IPS DF 4.7 (cell line): ENCODE data around the gene CADPS.
"Not testable (repeated sequence)": the region's sequence is repeated elsewhere in the genome, so short reads cannot be mapped to it uniquely, and the experiment has no call there.

Source experiments
- DNase-seq: peaks from one replicate; pipeline ENCODE4 v3.0.0-alpha.2; 2013; ENCODE audit warnings: low spot score; ENCODE audit errors: extremely low read depth

The CADPS gene

DNA sequence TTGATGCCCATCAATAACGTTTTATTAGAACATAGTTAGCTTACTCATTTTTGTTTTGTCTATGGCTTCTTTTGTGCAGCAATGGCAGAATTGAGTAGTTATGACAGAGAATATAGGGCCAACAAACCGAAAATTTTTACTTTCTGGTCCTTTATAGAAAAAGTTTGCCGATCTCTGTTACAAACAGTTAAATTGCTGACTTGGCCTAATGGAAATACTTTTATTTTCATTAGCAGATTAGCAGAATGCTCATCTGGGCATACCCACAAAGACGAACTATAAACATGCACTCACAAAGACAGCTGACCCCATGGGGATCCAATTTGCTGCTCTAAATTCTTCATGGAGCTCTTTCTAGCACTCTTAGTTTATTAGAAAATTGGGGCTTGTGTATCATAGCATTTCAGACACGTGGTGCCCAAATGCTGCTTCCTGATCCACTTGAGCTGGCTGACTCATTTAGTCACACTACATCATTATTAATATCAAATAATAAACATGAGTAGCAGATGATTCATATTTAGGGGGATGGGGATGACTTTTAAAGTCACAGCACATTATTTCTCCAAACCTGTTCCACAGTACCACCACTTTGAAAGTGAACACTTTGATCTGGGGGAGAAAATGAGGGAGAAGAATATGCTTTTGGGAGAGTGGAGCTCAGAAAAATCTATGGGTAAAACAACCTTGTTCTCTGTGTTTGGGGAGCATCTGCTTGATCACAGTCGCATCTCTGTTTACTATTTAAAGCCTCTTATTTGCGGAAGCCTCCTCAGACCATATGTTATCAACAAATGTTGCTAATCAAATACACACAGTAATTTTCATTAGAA lies 273.8 kb downstream of the CADPS start:
- DNase-seq: no peak

DNA sequence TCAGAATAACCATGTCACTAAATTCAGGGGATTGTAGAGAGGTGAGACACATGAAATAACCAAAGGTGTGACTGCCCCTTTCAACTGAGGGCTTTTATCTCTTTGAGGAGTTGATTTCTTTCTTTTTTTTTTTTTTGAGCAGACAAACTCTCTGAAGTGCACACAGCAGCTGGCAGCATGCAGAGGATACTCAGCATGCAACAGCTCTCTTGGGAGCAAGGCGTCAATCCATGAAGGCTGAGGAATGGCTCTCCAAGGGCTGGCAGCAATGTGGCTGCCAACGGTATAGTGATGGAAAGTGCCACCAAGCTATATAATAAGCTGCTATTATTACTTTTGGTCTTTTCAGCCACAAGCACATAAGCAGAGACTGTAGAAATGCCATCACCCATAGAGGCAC lies 275.2 kb downstream of the CADPS start:
- no peak for DNase-seq

DNA sequence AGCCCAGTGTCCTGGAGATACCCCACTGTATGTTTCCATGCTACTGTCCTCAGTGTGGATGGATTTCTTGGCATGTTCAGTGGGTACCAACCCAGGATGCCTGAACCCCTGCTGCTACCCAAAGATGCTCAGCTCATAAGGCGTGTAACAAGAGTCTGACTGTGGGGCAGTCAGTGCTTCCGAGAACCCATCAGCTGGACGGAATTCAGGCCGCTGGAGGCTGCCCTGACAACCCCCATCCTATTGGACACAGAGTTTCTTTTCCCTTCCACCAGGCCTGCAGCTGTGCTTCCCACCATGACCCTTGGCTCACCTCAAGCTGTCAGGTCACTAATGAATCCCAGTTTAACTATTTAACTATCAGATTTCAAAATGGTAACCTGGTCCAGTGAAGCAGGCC lies 277.7 kb downstream of the CADPS start:
- no peak for DNase-seq

DNA sequence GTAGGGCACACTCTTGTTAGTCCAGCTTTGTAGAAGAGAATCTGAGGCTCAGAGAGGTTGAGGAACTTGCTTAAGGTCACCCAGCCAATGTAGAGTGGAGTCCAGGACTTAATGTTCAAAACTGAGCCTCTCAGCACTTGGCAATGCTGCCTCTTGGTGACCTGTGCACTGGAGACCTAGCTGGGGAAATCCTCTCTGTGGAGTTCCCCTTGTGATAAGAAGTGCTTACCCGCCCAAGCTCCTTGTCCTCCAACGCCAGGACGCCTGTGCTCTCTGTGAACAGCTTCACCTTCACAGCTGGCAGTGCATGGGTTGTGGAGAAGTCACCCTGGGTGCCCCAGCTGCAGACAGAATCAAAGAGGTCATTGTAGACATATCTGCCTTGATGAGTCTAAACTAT lies 282.8 kb downstream of the CADPS start:
- DNase-seq: no peak

DNA sequence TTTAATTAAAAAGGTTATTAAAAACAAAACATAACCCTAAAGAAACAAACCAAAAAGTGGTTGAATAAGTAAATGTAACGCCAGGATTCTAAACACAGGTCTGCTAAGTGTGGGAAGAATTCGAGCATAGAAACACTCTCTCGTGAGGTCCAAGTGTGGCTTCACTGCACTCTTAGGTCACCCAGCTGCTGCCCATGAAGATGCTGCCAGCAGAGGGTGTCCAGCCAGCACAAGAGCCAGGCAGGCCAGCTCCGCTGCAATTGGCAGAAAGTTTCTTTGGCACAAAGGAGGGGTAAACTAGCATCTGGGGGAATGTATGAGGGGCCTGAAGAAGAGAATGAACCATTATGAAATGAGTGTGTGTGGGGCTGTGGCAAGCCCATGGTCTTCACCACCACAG lies 286.1 kb downstream of the CADPS start:
- no peak for DNase-seq

DNA sequence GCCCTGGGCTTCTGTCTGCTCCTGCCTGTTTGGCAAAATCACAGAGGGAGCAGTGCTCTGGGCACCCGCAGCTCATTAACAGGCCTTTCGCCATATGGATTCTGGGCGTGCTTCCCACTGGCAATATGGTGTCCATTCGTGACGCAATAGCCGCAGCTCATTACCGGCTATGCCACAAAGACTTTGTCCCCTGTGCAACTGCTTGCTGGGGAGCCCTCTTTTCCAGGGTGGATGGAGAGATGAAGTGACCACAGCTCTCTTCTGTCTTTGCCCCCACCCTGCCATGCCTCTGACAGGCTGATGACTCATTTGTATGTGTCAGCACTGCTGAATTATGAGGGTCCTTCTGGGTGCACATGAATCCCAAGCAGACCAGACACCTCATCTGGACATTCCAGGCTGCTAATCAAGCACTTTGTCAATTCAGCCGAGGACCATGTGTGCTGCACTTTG lies 287.6 kb downstream of the CADPS start:
- no peak for DNase-seq

DNA sequence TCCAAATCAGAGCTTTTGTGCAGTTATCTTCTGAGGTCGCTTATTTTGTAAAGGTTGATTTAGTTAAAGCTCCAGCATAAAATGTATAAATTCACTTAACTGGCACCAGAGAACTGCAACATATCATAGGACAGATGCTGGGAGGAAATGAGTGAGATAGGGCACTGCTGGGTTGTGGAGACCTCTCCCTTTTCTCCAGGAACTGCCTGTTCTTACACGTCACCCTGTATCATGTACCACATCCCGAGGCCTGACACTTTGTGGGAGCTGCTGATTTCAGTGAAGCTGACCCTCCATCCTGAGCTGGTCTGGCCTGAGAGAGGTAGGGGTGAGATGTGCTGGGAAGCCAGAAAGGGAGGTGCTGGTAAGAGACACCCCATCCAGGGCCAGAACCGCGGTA lies 288.0 kb downstream of the CADPS start:
- DNase-seq: no peak

DNA sequence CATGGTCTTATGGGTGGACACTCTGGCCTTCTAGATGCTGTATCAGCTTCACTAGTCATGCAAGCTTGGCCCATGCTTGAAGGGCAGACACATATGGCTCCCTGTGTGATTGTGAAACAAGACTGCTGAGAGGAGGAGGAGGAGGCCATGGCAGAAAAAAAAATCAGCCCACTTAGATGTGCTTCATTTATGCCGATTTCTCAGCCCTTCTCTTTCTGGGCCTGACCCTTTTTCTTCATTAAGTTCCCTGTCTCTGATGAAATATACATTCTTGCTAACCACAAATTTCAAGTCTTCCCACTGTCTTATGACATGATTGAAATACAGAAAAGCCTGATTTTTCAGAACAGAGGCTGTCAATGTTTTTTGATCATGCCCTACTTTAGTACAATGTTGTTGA lies 288.9 kb downstream of the CADPS start:
- no peak for DNase-seq

DNA sequence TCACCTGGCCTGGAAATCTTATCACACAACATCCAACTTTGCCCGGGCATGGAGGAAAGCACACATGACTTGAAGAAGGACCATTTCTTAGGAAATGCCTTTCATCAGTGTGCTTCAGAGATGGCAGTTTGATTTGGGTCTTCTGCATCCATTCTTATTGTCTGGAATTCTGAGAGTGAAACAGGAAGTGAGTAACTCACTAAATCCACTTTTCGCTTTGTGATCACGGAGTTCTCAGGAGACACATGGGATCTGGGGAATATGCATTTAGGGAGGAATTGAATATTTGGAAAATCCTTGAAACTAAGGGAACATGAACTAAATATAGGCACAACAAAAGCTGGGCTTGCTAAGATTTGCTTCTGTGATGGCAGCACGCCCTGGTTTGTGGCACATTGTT lies 289.4 kb downstream of the CADPS start:
- no peak for DNase-seq

DNA sequence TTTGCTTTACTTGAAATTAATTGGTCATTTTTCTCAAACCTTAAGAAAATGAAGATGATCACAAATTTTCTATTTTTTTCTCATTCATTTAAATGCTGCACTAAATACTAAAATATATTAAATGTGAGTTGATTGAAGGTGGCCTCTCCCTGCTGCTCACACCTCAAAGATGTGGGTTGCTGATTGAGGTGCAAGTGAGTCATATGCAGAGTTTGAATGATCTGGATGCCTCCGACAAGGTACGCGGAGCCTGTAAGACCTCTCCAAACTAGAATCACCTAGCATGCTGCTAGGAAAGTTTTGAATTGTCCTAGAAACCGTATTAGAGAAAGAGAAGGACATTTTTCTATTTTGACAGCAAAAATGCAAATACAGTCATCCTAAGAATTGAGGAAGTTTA lies 290.6 kb downstream of the CADPS start:
- no peak for DNase-seq

DNA sequence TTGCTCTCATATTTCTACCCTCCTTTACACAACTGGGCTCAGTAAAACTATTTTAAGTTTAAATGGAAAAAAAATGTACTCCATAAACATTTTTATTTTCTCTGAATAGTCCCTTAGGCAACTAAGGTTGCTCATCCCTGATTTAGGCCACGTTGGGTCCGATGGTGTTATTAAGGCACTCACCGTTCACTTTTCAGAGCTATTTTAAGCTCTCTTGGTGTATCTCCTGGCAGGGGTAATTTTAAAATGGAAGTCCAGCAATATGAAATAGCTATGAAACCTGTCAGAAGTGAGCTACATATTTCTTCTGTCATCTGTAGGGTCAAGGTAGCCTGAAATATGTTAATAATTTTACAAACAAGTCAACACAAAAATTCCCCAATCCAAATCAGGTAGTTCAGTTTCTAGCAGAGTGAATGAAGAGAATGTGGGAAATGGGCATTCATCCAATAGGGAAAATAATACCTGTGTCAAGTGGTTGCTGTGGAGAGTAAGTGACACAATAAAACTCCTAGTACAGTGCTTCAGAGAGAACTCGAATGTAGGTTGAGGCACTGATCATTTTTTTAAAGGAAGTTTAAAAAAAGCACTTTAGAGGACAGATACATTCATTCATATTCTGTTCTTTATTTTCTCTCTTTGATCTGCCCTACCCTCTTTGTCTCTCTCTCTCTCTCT lies 292.6 kb downstream of the CADPS start:
- DNase-seq: no peak

DNA sequence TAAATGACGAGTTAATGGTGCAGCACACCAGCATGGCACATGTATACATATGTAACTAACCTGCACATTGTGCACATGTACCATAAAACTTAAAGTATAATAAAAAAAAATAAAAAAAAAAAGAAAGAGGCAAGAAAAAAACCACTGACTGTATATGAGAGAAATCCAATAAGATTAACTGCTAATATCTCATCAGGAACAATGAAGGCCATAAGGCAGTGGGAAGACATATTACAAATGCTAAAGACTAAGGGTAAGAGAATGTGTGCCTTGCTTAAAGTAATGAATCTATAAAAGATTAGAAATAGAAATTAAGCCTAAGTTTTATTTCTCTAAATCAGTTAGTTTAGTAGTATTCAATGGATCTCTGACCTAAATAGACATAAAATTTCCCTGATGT lies 294.7 kb downstream of the CADPS start:
- not testable (repeated sequence) for DNase-seq

DNA sequence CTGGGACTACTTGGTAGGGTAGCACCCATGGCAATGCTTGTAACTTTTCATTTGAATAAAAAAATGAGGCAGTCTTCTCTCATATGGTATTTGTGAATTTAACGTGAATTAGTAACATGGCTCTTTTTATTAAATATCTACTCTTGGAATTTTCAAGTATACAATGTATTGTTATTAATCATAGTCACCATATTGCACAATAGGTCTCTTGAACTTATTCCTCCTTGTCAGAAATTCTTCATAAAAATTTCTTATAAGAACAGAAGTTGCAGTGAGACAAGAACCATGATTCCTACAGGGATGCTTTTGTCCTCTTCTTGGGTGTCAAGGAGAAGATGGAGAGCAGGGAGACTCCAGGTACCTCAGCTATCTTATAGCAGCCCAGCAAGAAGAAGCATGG lies 298.1 kb downstream of the CADPS start:
- no peak for DNase-seq

DNA sequence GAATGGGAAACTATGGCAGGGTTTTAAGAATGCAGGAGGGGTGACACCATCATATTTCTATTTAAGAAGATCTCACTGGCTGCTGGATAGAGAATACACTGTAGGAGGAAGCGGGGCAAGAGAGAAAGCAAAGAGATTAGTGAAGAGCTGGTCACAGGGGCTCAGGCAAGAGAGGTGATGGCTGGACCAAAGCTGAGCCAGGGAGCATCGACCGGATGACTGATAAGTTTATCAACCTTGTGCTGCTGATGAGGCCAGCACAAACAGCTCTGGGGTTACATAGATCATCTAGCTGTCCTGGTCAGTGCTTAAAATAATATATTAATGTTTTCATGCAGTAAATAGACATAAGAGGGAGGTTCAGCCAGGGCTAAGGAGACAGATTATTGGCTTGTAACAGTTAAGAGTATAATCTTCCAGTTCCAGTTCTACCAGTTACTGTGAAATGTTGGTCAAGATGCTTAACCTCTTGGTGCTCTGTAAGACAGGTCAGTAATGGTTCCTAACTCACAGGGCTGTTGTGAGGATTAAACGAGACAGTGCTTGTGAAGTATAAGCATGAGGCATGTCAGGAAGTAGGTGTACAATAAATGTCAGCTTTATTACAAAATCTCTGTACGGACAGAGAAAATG lies 300.8 kb downstream of the CADPS start:
- DNase-seq: no peak

DNA sequence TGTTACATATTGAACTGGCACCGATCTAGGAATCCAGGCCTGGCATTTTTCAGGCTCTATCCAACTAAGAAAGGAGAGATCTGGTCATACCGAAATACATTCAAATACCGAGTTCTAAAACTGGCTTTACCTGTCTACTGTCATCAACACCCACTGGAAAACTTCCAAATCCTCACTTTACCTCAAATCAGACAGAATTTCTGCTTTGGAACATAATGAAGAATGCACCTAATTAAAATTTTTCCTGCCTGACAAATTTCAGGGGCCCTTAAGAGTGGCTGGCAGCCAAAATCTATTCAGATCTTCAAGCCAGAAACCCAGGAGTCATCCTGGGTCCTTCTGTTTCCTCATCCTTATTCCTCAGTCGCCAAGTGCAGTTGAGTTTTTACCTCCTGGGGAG lies 303.3 kb downstream of the CADPS start:
- DNase-seq: no peak

DNA sequence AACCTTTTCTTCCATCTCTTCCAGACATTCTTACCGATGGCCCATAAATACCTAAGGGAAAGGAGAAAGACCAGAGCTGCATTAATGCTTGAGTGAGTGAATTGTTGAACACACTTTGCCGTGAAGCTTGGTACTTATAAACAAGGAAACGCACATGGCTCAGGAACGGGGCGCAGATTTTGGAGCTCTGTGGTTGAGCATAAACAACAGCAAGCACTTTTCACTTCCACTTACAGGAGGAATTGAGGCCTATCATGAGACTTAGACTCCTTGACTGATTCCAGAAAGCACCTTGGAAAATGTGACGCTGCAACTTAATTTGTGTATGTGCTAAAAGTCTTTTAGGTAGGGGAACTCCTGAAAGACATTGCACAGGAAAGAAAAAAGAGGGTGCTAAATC lies 304.3 kb downstream of the CADPS start:
- DNase-seq: no peak

DNA sequence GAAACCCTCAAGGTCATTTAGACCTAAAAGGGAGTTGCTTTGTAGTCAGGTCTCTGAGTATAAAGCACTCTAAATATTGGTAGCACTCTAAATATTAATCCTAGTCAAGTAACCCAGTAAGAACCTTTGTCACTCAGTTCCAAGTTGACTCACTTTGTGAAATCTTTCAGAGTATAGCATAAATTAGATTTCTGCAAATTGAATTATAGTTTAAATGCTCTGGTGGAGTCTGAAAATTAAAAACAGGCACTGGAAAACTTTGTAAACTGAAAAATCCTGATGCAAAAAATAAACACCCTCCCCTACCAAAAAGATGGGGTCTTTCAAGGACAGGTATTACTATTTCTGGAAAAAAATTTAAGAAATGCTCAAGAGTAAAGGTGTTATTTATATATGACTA lies 305.6 kb downstream of the CADPS start:
- no peak for DNase-seq

DNA sequence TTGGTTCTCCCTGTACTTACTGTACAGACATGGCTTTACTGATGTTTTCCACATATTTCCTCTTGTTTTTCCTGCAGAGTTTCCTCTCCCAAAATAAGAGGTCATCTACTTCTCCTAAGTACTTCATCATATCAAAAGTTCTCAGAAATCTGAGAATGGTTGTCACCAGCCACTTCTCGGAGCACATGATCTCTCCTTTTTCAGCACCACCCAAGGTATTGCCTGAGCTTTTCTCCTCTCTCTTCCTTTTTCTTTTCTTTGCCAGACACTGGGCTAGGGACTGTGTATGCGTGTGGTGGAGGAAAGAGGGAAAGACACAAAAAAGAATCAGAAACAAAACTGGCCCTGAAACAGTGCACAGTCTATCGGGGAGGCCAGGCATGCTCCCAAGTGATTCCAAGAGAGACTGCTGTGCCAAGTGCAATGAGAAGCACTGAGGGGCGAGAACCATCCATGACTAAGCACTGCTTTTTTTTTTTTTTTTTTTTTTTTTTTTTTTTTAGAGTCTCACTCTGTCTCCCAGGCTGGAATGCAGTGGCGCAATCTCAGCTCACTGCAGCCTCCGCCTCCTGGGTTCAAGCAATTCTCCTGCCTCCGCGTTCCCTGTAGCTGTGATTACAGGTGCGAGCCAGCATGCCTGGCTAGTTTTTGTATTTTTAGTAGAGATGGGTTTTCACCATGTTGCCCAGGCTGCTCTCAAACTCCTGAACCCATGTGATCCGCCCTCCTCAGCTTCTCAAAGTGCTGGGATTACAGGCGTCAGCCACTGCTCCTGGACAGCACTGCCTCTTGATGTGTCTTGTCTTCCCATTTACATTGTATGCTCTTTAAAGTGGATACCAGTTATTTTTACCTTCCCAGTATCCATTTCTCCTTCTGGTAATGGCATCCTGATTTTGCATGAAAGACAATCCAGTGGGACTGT lies 307.9 kb downstream of the CADPS start:
- no peak for DNase-seq

DNA sequence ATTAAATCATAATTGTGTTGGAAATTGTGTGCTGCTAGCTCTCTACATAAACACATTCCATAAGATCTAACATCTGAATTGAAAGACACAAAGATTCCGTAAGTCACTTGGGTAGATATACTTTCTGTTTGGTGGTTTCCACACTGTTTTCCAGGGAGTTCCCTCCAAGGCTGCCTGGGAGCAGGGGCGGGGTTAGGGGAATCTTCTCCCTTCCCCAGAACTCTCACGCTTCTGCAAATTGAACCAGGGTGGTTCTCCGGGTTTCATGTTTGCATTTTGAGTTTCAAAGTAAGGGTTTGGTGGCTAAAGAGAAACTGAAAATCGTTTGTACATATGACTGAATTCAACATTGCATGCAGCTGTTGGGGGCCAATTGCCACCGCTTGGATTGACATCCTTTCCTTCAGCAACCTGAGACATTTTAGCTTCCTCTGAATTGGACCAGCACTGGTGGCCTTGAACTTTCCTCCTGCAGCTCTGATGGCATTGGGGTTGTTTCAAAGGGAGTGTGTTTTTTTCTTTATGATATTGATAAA lies 309.1 kb downstream of the CADPS start:
- no peak for DNase-seq

DNA sequence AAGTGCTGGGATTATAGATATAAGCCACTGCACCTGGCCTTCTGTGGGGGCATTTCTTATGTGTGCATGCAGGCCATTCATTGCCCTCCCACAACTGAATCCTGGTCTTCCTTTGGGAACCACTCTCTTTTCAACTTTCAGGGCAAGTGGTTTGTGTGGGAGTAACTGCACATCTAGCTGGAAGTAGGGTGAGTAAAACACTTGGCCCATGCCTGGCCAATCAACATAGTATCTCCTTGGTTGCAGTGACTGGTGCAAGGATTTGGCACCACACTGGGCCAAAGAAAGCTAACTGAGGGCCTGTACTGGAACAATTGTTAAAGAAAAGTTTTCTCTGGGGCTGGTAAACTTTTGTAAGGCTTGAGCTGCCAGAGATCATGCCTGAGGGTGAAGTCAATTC lies 312.6 kb downstream of the CADPS start:
- DNase-seq: no peak

DNA sequence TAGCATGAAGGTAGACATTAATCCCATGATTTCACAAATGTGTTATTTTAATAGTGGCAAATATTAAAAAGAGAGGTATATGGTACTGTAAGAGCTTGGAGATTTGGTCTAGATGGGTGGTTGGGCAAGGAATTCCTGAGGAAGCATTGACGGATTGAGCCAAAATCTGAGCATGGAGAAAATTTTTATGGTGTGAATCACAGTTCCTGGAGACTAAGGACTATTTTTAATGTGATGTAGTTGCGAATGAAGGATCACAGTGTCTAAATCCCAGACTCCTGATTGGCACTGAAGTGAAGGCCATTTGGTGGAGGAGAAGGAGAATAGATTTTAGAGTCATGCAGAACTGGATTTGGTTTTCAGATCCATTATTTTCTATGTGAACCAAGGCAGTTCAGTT lies 313.2 kb downstream of the CADPS start:
- DNase-seq: no peak
